Neural cell (in vitro differentiated cells): ENCODE data around the gene FGF14. TPM values are rescaled to one million over a fixed set of nuclear protein-coding genes. Genes with fewer than 3 reads are reported as not detected.

ENCODE experiments used
- H2AFZ ChIP-seq: fragments of 200-600, 300-800 bp; sonication (generic), shearing (Covaris generic); 2 replicates; pipeline ENCODE4 v1.6.0; 2014; ENCODE audit warnings: low read depth, mild to moderate bottlenecking, antibody characterized with exemption, low read length, moderate library complexity
- H3F3A ChIP-seq: fragments of 200-600 bp; shearing (Covaris generic); 2 replicates; pipeline ENCODE4 v1.6.1; 2016; ENCODE audit warnings: mild to moderate bottlenecking, moderate library complexity, mixed read lengths, antibody characterized with exemption, low read length; ENCODE audit not compliant: insufficient read depth, poor library complexity, severe bottlenecking
- H3K27ac ChIP-seq: fragments of 200-600, 300-800 bp; sonication (generic), shearing (Covaris generic); 2 replicates; pipeline ENCODE4 v1.5.1; 2014; ENCODE audit warnings: mild to moderate bottlenecking, low read length, moderate library complexity
- H3K27me3 ChIP-seq: fragments of 300-800, 200-600 bp; sonication (generic), shearing (Covaris generic); 2 replicates; pipeline ENCODE4 v1.6.0; 2014; ENCODE audit warnings: mild to moderate bottlenecking, low read depth, low read length, moderate library complexity; ENCODE audit not compliant: insufficient read depth
- H3K36me3 ChIP-seq: fragments of 300-800, 200-600 bp; sonication (generic), shearing (Covaris generic); 2 replicates; pipeline ENCODE4 v1.5.1; 2014; ENCODE audit warnings: mild to moderate bottlenecking, antibody characterized with exemption, low read length, moderate library complexity; ENCODE audit not compliant: insufficient read depth
- H3K4me2 ChIP-seq: fragments of 300-800, 200-600 bp; sonication (generic), shearing (Covaris generic); 2 replicates; pipeline ENCODE4 v1.6.0; 2014; ENCODE audit warnings: mild to moderate bottlenecking, low read length
- H3K4me3 ChIP-seq: fragments of 300-800, 200-600 bp; sonication (generic), shearing (Covaris generic); 2 replicates; pipeline ENCODE4 v1.5.1; 2014; ENCODE audit warnings: mild to moderate bottlenecking, low read length, moderate library complexity
- H3K79me2 ChIP-seq: fragments of 200-600 bp; shearing (Covaris generic); replicated peaks from 2 replicates; pipeline ENCODE4 v1.6.0; 2014; ENCODE audit warnings: mild to moderate bottlenecking, low read length, moderate library complexity; ENCODE audit not compliant: insufficient read depth
- H3K9ac ChIP-seq: fragments of 300-800, 200-600 bp; sonication (generic), shearing (Covaris generic); 2 replicates; pipeline ENCODE4 v1.6.1; 2016; ENCODE audit warnings: mild to moderate bottlenecking, low read length, mixed read lengths
- H3K9me2 ChIP-seq: fragments of 200-600 bp; shearing (Covaris generic); 2 replicates; pipeline ENCODE4 v1.6.1; 2016; ENCODE audit warnings: mild to moderate bottlenecking, low read length, mixed read lengths; ENCODE audit not compliant: insufficient read depth
- H3K9me3 ChIP-seq: fragments of 200-600, 300-800 bp; sonication (generic), shearing (Covaris generic); 2 replicates; pipeline ENCODE4 v1.6.1; 2016; ENCODE audit warnings: mild to moderate bottlenecking, mixed run types, low read length, moderate library complexity, mixed read lengths
- H4K20me1 ChIP-seq: fragments of 200-600 bp; shearing (Covaris generic); 2 replicates; pipeline ENCODE4 v1.6.1; 2016; ENCODE audit warnings: mild to moderate bottlenecking, mixed run types; ENCODE audit not compliant: insufficient read depth
- EP300 ChIP-seq: fragments of 450-650 bp; conservative IDR thresholded peaks from 2 replicates; pipeline ENCODE4 v1.6.1; 2014; ENCODE audit warnings: antibody characterized with exemption, mild to moderate bottlenecking, moderate library complexity; ENCODE audit not compliant: poor library complexity, severe bottlenecking
- EZH2 ChIP-seq: fragments of 200-600, 300-800 bp; shearing (Covaris generic), sonication (generic); IDR thresholded peaks from 2 replicates; pipeline ENCODE4 v1.6.1; 2014; ENCODE audit warnings: antibody characterized with exemption, low read length, borderline replicate concordance, mild to moderate bottlenecking; ENCODE audit not compliant: insufficient read depth, poor library complexity, severe bottlenecking
- MXI1 ChIP-seq: fragments of 450-650 bp; conservative IDR thresholded peaks from 2 replicates; pipeline ENCODE4 v1.6.1; 2014; ENCODE audit warnings: antibody characterized with exemption, mild to moderate bottlenecking; ENCODE audit not compliant: poor library complexity, severe bottlenecking
- POLR2AphosphoS5 ChIP-seq: IDR thresholded peaks from 2 replicates; pipeline ENCODE4 v1.6.1; 2012
- RAD21 ChIP-seq: fragments of 450-650 bp; conservative IDR thresholded peaks from 2 replicates; pipeline ENCODE4 v1.6.1; 2014; ENCODE audit warnings: antibody characterized with exemption, mild to moderate bottlenecking, moderate library complexity
- SMC3 ChIP-seq: fragments of 450-650 bp; conservative IDR thresholded peaks from 2 replicates; pipeline ENCODE4 v1.6.1; 2014; ENCODE audit warnings: antibody characterized with exemption, mild to moderate bottlenecking, moderate library complexity; ENCODE audit not compliant: poor library complexity
- TAF1 ChIP-seq: IDR thresholded peaks from 2 replicates; pipeline ENCODE4 v1.6.1; 2012; ENCODE audit warnings: low read depth
- polyA plus RNA-seq: library from polyadenylated mRNA; depleted of rRNA; stranded (reverse); fragments of >200 nt; gene quantifications from 2 replicates; pipeline ENCODE4 v1.2.3, GENCODE V29; 2014
- TF ChIP-seq, protein P1 (sequence below): IDR thresholded peaks from 2 replicates; pipeline ENCODE4 v1.6.1; 2012; ENCODE audit warnings: borderline replicate concordance
- TF ChIP-seq, protein P2 (sequence below): fragments of 450-650 bp; IDR thresholded peaks from 2 replicates; pipeline ENCODE4 v1.5.1; 2014; ENCODE audit warnings: antibody characterized with exemption, mild to moderate bottlenecking, moderate library complexity; ENCODE audit not compliant: poor library complexity, severe bottlenecking

FGF14 gene
- polyA plus RNA-seq, 1 donor from 2014 or later: 36.4 TPM

DNA sequence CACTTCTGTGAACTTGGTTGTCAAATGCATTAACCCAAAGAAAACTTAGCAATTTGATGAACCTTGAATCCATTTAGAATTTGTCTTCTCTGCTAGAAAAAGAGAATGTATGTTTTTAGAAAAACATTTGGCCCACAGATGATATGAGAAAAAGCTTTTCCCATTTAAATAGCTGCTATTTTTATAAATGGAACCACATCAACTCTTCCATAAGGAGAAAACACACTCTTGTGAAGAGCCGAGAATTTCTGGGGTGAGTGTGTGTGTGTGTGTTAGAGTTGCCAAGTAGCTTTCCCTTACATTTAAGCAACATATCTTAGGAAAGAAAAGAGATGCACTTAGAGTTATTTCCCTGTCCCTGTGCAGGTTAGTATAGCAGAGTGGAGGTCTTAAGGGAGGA lies 626.6 kb downstream of the FGF14 start:
- Histone ChIP-seq H3K4me2 (no peak overlapping the region), H3K36me3 (no peaks in the 10 kb centered on the region), H3K27ac (no peak overlapping the region), H3K79me2 (no peaks in the 10 kb centered on the region), H3K4me3 (no peak overlapping the region), H3K9me2 (no peaks in the 10 kb centered on the region), H3K9ac (no peak overlapping the region), H3K9me3 (no peaks in the 10 kb centered on the region), H4K20me1 (no peaks in the 10 kb centered on the region), H3K27me3 (no peaks in the 10 kb centered on the region), H2AFZ (no peak overlapping the region), H3F3A (no peaks in the 10 kb centered on the region)
- TF ChIP-seq EP300 (no peak), RAD21 (no peak), POLR2AphosphoS5 (no peak), EZH2 (no peak), MXI1 (no peak), TAF1 (no peak), SMC3 (no peak)
- TF ChIP-seq, protein P1, sequence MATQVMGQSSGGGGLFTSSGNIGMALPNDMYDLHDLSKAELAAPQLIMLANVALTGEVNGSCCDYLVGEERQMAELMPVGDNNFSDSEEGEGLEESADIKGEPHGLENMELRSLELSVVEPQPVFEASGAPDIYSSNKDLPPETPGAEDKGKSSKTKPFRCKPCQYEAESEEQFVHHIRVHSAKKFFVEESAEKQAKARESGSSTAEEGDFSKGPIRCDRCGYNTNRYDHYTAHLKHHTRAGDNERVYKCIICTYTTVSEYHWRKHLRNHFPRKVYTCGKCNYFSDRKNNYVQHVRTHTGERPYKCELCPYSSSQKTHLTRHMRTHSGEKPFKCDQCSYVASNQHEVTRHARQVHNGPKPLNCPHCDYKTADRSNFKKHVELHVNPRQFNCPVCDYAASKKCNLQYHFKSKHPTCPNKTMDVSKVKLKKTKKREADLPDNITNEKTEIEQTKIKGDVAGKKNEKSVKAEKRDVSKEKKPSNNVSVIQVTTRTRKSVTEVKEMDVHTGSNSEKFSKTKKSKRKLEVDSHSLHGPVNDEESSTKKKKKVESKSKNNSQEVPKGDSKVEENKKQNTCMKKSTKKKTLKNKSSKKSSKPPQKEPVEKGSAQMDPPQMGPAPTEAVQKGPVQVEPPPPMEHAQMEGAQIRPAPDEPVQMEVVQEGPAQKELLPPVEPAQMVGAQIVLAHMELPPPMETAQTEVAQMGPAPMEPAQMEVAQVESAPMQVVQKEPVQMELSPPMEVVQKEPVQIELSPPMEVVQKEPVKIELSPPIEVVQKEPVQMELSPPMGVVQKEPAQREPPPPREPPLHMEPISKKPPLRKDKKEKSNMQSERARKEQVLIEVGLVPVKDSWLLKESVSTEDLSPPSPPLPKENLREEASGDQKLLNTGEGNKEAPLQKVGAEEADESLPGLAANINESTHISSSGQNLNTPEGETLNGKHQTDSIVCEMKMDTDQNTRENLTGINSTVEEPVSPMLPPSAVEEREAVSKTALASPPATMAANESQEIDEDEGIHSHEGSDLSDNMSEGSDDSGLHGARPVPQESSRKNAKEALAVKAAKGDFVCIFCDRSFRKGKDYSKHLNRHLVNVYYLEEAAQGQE: no peak
- TF ChIP-seq, protein P2, sequence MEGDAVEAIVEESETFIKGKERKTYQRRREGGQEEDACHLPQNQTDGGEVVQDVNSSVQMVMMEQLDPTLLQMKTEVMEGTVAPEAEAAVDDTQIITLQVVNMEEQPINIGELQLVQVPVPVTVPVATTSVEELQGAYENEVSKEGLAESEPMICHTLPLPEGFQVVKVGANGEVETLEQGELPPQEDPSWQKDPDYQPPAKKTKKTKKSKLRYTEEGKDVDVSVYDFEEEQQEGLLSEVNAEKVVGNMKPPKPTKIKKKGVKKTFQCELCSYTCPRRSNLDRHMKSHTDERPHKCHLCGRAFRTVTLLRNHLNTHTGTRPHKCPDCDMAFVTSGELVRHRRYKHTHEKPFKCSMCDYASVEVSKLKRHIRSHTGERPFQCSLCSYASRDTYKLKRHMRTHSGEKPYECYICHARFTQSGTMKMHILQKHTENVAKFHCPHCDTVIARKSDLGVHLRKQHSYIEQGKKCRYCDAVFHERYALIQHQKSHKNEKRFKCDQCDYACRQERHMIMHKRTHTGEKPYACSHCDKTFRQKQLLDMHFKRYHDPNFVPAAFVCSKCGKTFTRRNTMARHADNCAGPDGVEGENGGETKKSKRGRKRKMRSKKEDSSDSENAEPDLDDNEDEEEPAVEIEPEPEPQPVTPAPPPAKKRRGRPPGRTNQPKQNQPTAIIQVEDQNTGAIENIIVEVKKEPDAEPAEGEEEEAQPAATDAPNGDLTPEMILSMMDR: no peak

DNA sequence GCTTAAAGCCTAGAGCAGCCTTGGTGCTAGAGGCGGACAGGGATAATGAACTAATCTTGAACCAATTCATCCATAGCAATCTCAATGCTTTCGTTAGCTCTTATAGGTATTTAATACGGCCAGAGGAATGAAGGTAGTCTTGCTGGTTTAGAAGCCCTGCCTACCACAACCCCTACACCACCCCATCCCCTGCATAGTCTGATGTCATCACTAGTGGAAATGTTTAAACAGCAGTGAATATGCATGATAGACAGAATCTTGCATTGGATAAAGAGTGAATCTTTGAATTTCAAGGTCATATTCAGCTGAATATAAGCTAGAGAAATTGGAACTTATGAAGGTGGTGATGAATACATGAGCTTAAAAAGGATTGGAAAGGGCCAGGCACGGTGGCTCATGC lies 627.5 kb downstream of the FGF14 start:
- Histone ChIP-seq H3K4me3 (no peak overlapping the region), H3K36me3 (no peaks in the 10 kb centered on the region), H3F3A (no peaks in the 10 kb centered on the region), H3K4me2 (no peak overlapping the region), H3K79me2 (no peaks in the 10 kb centered on the region), H3K9ac (no peak overlapping the region), H4K20me1 (no peaks in the 10 kb centered on the region), H3K27me3 (no peaks in the 10 kb centered on the region), H2AFZ (no peak overlapping the region), H3K9me2 (no peaks in the 10 kb centered on the region), H3K27ac (no peak overlapping the region), H3K9me3 (no peaks in the 10 kb centered on the region)
- TF ChIP-seq, protein P1: no peak
- TF ChIP-seq, protein P2: no peak
- TF ChIP-seq MXI1 (no peak), POLR2AphosphoS5 (no peak), TAF1 (no peak), SMC3 (no peak), EP300 (no peak), RAD21 (no peak), EZH2 (no peak)
